Left ventricle myocardium superior (tissue), 1 donor: ENCODE results near the gene C11orf16. TPM values are rescaled to one million over a fixed set of nuclear protein-coding genes. Genes with fewer than 3 reads are reported as not detected.
"Not testable (repeated sequence)": the region's sequence is repeated elsewhere in the genome, so short reads cannot be mapped to it uniquely, and the experiment has no call there.

ENCODE experiments used
- ATAC-seq: fragments of 200-7000 bp; cut with Tn5 transposase; one replicate; pipeline ENCODE4 v1.9.1; 2020; ENCODE audit warnings: mild to moderate bottlenecking, moderate library complexity
- DNase-seq: peaks from one replicate; pipeline ENCODE4 v3.0.0-alpha.2; 2020
- intact Hi-C: fragments of 100-400 bp; cut with micrococcal nuclease; formaldehyde crosslinking; loops from one replicate; pipeline ENCODE4 v1.11.0; 2022
- long read RNA-seq: library from polyadenylated mRNA; unstranded; transcript quantifications from one replicate; pipeline ENCODE4 v2.0.0, GENCODE V29; 2021
- total RNA-seq: library from RNA; stranded (reverse); fragmentation: NEBNext Ultra II Directional; extraction: Animal tissue kit (Norgen Biotek cat#: 25700); gene quantifications from one replicate; pipeline ENCODE4 v1.2.1, GENCODE V29; 2021
- donor health status: DM: no; HTN: yes; CAD: no; lungs with severe emphysema.

Gene C11orf16
- total RNA-seq = not detected
- long read RNA-seq = 0 reads

DNA sequence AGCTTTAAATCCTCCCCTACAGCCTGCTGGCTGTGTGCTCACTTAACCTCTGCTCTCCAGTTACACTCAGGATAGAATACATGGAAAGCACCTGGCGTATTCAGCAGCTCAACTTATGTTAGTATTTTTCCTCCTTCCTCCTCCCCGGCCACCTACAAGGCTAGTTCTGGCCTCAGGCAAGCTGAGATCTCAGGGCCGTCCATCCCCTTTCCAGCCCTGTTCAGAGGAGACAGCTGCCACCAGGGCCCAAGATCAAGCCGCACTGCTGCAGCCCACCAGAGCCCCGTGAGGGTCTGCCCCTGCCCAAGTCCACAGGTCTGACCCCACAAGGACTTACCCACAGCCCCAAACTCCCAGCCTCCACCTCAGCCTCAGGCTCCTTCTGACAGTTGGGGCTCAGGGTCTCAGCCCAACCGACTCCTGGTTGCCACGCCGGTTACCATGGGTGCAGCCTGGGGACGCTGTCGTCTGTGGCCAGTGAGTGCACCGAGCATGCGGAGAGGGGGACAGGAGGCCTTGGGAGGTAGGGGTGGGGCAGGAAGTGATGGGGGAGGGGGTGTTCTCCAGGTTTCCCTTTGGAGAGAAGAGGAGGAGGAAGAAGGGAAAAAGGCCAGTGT is at the start of gene C11orf16:
C11orf16 (minus strand) TSS at position 384 of the 617 bp plus-strand sequence. CDS start 639 bp downstream, outside the sequence.
- intact Hi-C loops = no loop called here
- DNase-seq (no peak), ATAC-seq (no peak)

GRCh38 chr11:8980485-8980884 is 47.7 kb upstream of the C11orf16 start:
- no peak for ATAC-seq
- intact Hi-C loops = no loop called here
- no peak for DNase-seq

- ATAC-seq, intact Hi-C loops: not testable (repeated sequence)
Measured at GRCh38 chr11:8979365-8979764, 46.6 kb upstream of the C11orf16 start.

DNA sequence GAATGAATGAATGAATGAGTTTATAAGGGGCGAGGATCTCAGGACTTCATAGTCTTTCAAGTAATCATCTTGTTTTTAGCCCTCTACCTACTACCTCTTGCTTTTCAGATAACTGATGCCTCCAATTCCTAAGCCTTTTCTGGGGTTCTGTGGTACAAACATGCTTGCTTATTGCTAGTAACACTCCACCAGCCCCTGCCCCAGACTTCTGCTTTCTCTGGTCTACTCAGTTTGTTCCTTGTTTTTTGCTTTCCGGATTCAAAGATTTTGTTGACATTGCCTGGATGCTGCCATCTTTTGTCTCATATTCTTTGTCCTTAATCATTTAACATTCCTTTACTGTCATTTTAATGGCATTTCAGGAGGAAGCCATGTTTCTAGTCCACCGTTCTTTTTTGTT is 40.4 kb upstream of the C11orf16 start:
- intact Hi-C loops = no loop called here
- DNase-seq (no peak), ATAC-seq (no peak)

More at GRCh38 chr11:8979365-8979764, 46.6 kb upstream of the C11orf16 start:
- DNase-seq = not testable (repeated sequence)

DNA sequence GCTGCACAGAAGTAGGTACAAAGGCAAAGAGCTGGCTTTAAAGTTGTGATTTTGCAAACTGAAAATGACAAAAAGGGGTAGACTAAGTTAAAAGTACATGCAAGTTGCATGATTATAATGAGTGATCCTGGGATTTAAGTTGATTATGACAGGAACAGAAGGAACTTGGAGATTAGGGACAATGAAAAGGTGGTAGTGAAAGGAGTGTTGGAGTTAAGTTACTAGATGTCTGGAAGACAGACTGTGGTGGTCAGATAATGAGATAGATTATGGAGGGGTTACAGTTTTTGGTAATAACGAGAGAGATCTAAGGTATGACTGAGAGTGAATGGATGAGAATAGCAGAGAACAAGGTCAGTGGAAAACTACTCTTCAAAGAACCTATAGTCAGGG is 39.2 kb upstream of the C11orf16 start:
- DNase-seq (no peak), ATAC-seq (no peak)
- intact Hi-C loops = no loop called here

DNA sequence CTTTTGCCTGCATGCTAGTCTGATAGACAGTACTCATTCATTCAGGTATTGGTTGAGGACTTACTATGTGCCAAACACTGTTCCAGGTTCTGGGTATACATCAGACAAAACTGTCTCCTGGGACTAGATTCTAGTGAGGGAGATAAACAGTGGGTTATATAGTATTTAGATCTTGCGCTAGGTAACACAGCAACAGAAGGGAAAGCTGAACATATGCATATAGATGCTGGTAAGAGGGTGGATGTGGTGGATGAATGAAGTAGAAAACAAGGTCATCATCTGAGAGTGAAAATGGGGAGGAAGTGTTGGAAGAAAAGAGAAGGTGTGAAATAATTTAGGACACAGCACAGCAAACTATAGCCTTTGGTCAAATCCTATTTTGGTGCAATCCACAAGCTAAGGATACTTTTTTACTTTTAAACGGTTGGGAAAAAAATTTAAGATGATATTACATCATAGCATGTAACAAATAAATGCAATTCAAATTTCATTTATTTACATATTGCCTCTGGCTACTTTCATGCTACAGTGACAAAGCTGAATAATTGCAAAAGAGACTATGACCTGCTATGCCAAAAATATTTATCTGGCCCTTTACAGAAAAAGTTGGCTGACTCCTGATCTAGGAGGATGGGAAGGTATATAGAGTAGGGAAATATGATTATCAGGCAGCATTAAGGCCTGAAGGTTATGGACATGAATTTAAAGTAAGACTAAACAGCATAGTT is 38.6 kb upstream of the C11orf16 start:
- intact Hi-C loops = no loop called here
- DNase-seq (no peak), ATAC-seq (no peak)

- no peak for DNase-seq
- no peak for ATAC-seq
- intact Hi-C loops = no loop called here
Measured at GRCh38 chr11:8967184-8967583, 34.4 kb upstream of the C11orf16 start.

- intact Hi-C loops = no loop called here
- DNase-seq (peak; percentile 94), ATAC-seq (peak; percentile 97)
Measured at GRCh38 chr11:8964324-8965320, 31.9 kb upstream of the C11orf16 start, which contains the start of gene TMEM9B. Gene TMEM9B, minus strand, starts transcription at chr11:8964442. Its CDS starts 129 bp downstream, at chr11:8964313.

GRCh38 chr11:8963569-8964323 is 31.0 kb upstream of the C11orf16 start:
- intact Hi-C loops = no loop called here
- peak; percentile 84 for DNase-seq
- ATAC-seq = peak; percentile 77

GRCh38 chr11:8962841-8963240 is 30.1 kb upstream of the C11orf16 start:
- intact Hi-C loops = no loop called here
- DNase-seq (no peak), ATAC-seq (no peak)

GRCh38 chr11:8961401-8961800 is 28.7 kb upstream of the C11orf16 start:
- intact Hi-C loops = no loop called here
- DNase-seq (no peak), ATAC-seq (no peak)

DNA sequence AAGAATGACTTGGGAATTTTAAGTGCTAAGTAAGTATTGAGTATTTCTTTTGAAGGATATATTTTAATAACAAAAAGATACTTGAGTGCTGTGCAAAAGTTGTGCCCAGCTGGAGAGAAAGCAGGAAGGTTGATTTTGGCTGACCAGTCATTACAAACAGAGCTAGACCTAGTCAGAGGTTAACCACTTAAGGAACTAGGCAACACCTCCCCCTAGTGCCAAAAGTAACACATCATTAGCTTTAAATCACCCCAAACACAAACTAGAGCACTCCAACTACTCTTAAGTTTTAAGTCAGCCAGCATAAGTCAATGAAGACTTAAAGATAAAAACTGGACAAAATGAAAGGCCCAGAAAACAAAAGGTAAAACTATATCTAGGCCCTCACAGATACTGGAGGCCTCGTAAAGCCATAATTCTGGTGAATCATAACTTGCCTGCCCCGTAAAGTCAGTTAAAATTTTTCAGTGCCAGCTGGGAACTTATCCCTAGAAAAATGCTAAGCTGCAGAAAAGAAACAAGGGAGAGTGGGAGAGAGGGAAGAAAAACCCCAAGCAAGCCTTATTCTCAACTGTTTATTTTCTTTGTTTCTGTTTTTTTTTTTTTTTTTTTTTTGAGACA is 26.9 kb upstream of the C11orf16 start:
- intact Hi-C loops = no loop called here
- DNase-seq = no peak
- ATAC-seq = peak; percentile 11

GRCh38 chr11:8956860-8957259 is 24.1 kb upstream of the C11orf16 start:
- DNase-seq (no peak), ATAC-seq (no peak)
- intact Hi-C loops = no loop called here

DNA sequence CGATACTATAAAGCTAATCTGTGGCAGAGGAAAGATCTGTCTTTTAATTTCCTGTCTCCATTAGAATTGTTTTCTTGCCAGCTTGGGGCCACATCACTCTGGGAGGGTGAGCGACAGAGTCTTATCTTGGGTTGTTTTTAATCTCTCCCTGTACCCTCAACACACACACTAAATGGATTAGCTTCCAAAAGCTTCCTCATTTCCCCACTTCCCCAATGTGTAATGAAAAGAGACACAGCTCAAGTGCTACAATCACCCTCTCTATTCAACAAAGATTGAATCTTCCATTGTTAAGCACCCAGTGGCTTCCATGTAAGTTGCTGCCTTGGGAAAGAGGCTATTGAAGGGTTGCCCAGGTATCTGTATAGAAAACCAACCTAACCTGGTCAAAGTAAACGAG is 16.1 kb upstream of the C11orf16 start:
- intact Hi-C loops = no loop called here
- no peak for DNase-seq

GRCh38 chr11:8947230-8947943 is 14.6 kb upstream of the C11orf16 start:
- intact Hi-C loops = no loop called here
- no peak for ATAC-seq
- no peak for DNase-seq

More for the DNA sequence above, 16.1 kb upstream of the C11orf16 start:
- ATAC-seq = no peak

DNA sequence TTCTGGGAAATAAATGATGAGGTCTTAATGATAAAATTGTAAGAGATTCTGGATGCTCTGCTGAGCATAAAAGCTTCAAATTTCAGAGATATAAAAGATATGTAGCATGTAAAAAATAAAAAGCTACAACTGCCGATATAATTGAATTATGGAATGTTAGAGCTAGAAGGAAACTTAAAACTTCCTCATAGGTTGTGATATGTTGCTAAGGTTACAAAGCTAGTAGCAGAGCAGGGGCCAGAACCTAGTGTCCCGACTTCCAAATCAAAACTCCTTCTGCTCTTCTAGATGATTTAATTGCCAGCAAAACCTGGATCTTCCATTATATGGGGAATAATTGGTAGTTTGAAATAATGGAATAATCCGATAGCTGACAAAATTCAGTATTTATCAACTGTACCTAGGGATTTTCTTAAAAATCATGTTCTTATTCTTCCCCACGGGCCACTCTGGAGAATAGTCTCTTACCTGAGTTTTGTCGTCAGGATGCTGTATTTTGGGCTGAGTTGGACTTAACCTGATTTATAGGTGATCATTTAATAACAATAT is 9.8 kb upstream of the C11orf16 start, which contains the start of gene ASCL3:
ASCL3 (minus strand) TSS at position 499 of the 549 bp plus-strand sequence. CDS start 4,855 bp downstream, outside the sequence.
- no peak for DNase-seq
- intact Hi-C loops = no loop called here
- ATAC-seq = no peak

GRCh38 chr11:8941341-8942103 is 8.8 kb upstream of the C11orf16 start:
- intact Hi-C loops = no loop called here
- DNase-seq (no peak), ATAC-seq (no peak)
